ENCODE data around the gene POPDC2. TPM values are rescaled to one million over a fixed set of nuclear protein-coding genes. Genes with fewer than 3 reads are reported as not detected.

Gene POPDC2
- total and polyA plus RNA-seq, 2 donors (not counting 3 experiments of a cell fraction or from before 2014, with no cell fraction given): 0.57 to 0.66 TPM

DNA sequence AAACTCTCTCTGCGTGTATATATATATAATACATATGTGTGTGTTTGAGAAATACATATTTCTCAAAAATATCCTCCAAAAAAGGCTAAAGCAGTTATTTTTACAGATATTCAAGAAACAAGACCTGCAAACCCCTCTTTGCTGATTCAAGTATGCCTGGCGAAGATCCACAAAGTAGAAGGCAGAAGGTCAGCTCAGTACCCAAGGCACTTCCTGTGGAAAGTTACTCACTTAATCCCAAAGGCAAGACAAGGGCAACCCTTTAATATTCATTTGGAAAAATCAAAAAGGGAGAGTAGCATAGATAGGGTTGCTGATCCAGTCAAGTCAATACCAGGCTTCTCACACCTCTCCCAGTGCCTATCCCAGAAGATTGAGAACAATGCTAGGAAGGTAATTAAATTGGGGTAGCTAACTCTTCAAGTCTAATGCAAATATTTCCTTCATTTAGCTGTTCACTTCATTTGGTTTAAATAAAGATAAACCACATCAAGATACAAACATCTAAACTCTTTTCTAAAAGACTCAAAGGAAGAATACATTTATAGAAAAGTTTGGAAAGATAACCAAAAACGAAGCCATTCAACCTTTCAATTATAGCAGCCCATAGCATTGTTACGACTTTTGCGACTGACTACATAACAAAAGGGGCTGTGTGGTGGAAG lies 9.6 kb upstream of the POPDC2 start:
- H3K4me1 ChIP-seq (ENCODE audit: control insufficient read depth, extremely low read depth, insufficient read depth, low read length): peaks cover 6% of the 10 kb centered on the region
- no peaks in the 10 kb centered on the region for H3K27me3 ChIP-seq (ENCODE audit: control insufficient read depth in 2 of 2, insufficient read depth in 2 of 2, low read length in 2 of 2)
- H3K79me2 ChIP-seq (ENCODE audit: control insufficient read depth, insufficient read depth, low read length): no peaks in the 10 kb centered on the region
- POLR2A ChIA-PET: no interaction called here
- no peak overlapping the region for H3K9ac ChIP-seq (replicated peaks; ENCODE audit: extremely low read depth, insufficient read depth, low read length)
- FAIRE-seq: peak; percentile 33
- H4K20me1 ChIP-seq (replicated peaks; ENCODE audit: control insufficient read depth, extremely low read depth, insufficient read depth, low read length): no peaks in the 10 kb centered on the region
- no peak overlapping the region for H3K4me2 ChIP-seq (ENCODE audit: insufficient read depth, low read length)
- H3K9me3 ChIP-seq (replicated peaks; ENCODE audit: control insufficient read depth, insufficient read depth, low read length): no peaks in the 10 kb centered on the region
- dilution Hi-C loops (cut with MboI; ENCODE audit: extremely low pct_ligation_motif_present, low sequenced_read_pairs): no loop called here
- no peak overlapping the region for H3K27ac ChIP-seq (ENCODE audit: insufficient read depth, low read depth, low read length)
- H3K36me3 ChIP-seq (ENCODE audit: control insufficient read depth in 2 of 2, extremely low read depth in 1 of 2, insufficient read depth in 2 of 2, low read length in 2 of 2): peaks cover 0 to 4% of the 10 kb centered on the region in 2 experiments
- peak; percentile 60 for DNase-seq (ENCODE audit: low read depth, low spot score)
- no peak overlapping the region for H3K4me3 ChIP-seq (replicated peaks in 1 of 3; ENCODE audit: insufficient read depth in 1 of 3, low read depth in 1 of 3, low read length in 3 of 3)
- intact Hi-C loops (cut with micrococcal nuclease): no loop called here
- H2AFZ ChIP-seq (ENCODE audit: low read depth, low read length): no peak overlapping the region
- TF ChIP-seq POLR2A (IDR thresholded peaks at IDR 0.05; ENCODE audit: low read depth, low read length): no peak
- TF ChIP-seq, protein P1, sequence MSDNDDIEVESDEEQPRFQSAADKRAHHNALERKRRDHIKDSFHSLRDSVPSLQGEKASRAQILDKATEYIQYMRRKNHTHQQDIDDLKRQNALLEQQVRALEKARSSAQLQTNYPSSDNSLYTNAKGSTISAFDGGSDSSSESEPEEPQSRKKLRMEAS (IDR thresholded peaks at IDR 0.05; ENCODE audit: insufficient read depth, insufficient read length): no peak
- TF ChIP-seq POLR2AphosphoS5 (IDR thresholded peaks at IDR 0.05; ENCODE audit: insufficient read depth, low read depth, low read length): no peak
- TF ChIP-seq, protein P2, sequence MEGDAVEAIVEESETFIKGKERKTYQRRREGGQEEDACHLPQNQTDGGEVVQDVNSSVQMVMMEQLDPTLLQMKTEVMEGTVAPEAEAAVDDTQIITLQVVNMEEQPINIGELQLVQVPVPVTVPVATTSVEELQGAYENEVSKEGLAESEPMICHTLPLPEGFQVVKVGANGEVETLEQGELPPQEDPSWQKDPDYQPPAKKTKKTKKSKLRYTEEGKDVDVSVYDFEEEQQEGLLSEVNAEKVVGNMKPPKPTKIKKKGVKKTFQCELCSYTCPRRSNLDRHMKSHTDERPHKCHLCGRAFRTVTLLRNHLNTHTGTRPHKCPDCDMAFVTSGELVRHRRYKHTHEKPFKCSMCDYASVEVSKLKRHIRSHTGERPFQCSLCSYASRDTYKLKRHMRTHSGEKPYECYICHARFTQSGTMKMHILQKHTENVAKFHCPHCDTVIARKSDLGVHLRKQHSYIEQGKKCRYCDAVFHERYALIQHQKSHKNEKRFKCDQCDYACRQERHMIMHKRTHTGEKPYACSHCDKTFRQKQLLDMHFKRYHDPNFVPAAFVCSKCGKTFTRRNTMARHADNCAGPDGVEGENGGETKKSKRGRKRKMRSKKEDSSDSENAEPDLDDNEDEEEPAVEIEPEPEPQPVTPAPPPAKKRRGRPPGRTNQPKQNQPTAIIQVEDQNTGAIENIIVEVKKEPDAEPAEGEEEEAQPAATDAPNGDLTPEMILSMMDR (IDR thresholded peaks at IDR 0.05; ENCODE audit: extremely low read depth in 1 of 2, insufficient read depth in 1 of 2, low read depth in 1 of 2, low read length in 2 of 2): no peak
- no peak for TF ChIP-seq JUN (IDR thresholded peaks at IDR 0.05; ENCODE audit: borderline replicate concordance, insufficient read depth, insufficient read length, low read depth)
- TF ChIP-seq FOS (IDR thresholded peaks at IDR 0.05; ENCODE audit: borderline replicate concordance, insufficient read depth, low read length): no peak
- TF ChIP-seq GATA2 (IDR thresholded peaks at IDR 0.05; ENCODE audit: insufficient read depth, insufficient read length, low read depth, low read length): no peak
- TF ChIP-seq MYC (IDR thresholded peaks at IDR 0.05; ENCODE audit: low read depth, low read length): no peak
- no peak for TF ChIP-seq EZH2 (IDR thresholded peaks at IDR 0.05; ENCODE audit: borderline replicate concordance, low read depth, low read length, severe bottlenecking)
- CTCF ChIA-PET: interaction anchor here (0.6 kb wide), 1 partner anchor 227 kb away, joined by 3 read pairs; no protein-coding TSS in a partner anchor
- no peaks in the 10 kb centered on the region for H3K9me1 ChIP-seq (replicated peaks; ENCODE audit: control insufficient read depth, extremely low read depth, insufficient read depth, low read length)
- no TSS peak for BruUV-seq (replicated peaks)

Measured in endothelial cell of umbilical vein (primary cell).